ENCODE measurements around the gene SMARCD2. TPM values are rescaled to one million over a fixed set of nuclear protein-coding genes. Genes with fewer than 3 reads are reported as not detected.

SMARCD2 gene
- total and polyA plus RNA-seq, 2 of the 13 experiments (the other 11 are each of a cell fraction or from before 2014, with no cell fraction given), result 122 to 150 TPM

DNA sequence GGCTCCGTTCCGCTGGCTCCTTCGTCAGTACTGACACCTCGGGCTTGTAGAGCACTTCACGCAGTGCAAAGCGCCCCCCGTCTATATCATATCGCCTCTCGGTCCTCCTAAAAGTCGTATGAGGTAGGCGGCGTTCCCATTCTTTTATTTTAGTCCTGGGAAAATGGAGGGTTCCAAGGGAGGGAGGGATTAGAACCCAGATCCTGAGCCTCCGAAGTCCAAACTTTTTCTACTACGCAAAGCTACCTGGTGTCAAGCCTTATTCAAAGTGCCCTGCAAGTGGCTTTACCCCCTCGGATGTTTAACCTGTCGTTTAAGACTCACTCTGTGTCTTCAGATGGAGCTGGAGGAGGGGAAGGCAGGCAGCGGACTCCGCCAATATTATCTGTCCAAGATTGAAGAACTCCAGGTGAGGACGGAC is 14.7 kb downstream of the SMARCD2 start (continued):
- TF ChIP-seq, protein P1, sequence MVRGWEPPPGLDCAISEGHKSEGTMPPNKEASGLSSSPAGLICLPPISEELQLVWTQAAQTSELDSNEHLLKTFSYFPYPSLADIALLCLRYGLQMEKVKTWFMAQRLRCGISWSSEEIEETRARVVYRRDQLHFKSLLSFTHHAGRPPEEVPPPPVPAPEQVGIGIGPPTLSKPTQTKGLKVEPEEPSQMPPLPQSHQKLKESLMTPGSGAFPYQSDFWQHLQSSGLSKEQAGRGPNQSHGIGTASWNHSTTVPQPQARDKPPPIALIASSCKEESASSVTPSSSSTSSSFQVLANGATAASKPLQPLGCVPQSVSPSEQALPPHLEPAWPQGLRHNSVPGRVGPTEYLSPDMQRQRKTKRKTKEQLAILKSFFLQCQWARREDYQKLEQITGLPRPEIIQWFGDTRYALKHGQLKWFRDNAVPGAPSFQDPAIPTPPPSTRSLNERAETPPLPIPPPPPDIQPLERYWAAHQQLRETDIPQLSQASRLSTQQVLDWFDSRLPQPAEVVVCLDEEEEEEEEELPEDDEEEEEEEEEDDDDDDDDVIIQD (CRISPR knock-in tag; IDR thresholded peaks at IDR 0.05; ENCODE audit: low read depth), result no peak
- no peak for TF ChIP-seq ZNF644 (CRISPR knock-in tag; IDR thresholded peaks at IDR 0.05; ENCODE audit: low read depth)
- TF ChIP-seq, protein P2, sequence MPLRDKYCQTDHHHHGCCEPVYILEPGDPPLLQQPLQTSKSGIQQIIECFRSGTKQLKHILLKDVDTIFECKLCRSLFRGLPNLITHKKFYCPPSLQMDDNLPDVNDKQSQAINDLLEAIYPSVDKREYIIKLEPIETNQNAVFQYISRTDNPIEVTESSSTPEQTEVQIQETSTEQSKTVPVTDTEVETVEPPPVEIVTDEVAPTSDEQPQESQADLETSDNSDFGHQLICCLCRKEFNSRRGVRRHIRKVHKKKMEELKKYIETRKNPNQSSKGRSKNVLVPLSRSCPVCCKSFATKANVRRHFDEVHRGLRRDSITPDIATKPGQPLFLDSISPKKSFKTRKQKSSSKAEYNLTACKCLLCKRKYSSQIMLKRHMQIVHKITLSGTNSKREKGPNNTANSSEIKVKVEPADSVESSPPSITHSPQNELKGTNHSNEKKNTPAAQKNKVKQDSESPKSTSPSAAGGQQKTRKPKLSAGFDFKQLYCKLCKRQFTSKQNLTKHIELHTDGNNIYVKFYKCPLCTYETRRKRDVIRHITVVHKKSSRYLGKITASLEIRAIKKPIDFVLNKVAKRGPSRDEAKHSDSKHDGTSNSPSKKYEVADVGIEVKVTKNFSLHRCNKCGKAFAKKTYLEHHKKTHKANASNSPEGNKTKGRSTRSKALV (CRISPR knock-in tag; IDR thresholded peaks at IDR 0.05), result no peak; the same call in none of the 2 replicates
- TF ChIP-seq, protein P3, sequence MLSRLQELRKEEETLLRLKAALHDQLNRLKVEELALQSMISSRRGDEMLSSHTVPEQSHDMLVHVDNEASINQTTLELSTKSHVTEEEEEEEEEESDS (CRISPR knock-in tag; IDR thresholded peaks at IDR 0.05; ENCODE audit: borderline replicate concordance), result no peak
- no peak for TF ChIP-seq JUNB (CRISPR knock-in tag; IDR thresholded peaks at IDR 0.05; ENCODE audit: borderline replicate concordance)
- no peak for TF ChIP-seq RFXANK (CRISPR knock-in tag; IDR thresholded peaks at IDR 0.05)
- no peak for TF ChIP-seq ZNF75D (CRISPR knock-in tag; IDR thresholded peaks at IDR 0.05; ENCODE audit: borderline replicate concordance)
- TF ChIP-seq, protein P4, sequence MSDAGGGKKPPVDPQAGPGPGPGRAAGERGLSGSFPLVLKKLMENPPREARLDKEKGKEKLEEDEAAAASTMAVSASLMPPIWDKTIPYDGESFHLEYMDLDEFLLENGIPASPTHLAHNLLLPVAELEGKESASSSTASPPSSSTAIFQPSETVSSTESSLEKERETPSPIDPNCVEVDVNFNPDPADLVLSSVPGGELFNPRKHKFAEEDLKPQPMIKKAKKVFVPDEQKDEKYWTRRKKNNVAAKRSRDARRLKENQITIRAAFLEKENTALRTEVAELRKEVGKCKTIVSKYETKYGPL (CRISPR knock-in tag; IDR thresholded peaks at IDR 0.05), result no peak
- TF ChIP-seq, protein P5, sequence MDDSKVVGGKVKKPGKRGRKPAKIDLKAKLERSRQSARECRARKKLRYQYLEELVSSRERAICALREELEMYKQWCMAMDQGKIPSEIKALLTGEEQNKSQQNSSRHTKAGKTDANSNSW (CRISPR knock-in tag; IDR thresholded peaks at IDR 0.05; ENCODE audit: borderline replicate concordance), result 0 out of 2 replicates have a peak, but pooled peaks have one; percentile 12
- no peak for TF ChIP-seq GTF2F1 (IDR thresholded peaks at IDR 0.05; ENCODE audit: low read length)
- TF ChIP-seq, protein P6, sequence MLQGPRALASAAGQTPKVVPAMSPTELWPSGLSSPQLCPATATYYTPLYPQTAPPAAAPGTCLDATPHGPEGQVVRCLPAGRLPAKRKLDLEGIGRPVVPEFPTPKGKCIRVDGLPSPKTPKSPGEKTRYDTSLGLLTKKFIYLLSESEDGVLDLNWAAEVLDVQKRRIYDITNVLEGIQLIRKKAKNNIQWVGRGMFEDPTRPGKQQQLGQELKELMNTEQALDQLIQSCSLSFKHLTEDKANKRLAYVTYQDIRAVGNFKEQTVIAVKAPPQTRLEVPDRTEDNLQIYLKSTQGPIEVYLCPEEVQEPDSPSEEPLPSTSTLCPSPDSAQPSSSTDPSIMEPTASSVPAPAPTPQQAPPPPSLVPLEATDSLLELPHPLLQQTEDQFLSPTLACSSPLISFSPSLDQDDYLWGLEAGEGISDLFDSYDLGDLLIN (CRISPR knock-in tag; IDR thresholded peaks at IDR 0.05; ENCODE audit: borderline replicate concordance), result no peak; the same call in 1 of the 2 replicates
- peak; percentile 56 for TF ChIP-seq EED (CRISPR knock-in tag; IDR thresholded peaks at IDR 0.05)
- TF ChIP-seq, protein P7, sequence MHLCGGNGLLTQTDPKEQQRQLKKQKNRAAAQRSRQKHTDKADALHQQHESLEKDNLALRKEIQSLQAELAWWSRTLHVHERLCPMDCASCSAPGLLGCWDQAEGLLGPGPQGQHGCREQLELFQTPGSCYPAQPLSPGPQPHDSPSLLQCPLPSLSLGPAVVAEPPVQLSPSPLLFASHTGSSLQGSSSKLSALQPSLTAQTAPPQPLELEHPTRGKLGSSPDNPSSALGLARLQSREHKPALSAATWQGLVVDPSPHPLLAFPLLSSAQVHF (CRISPR knock-in tag; IDR thresholded peaks at IDR 0.05), result no peak
- no peak for TF ChIP-seq ZNF317 (CRISPR knock-in tag; IDR thresholded peaks at IDR 0.05)
- no peak for TF ChIP-seq ATF1 (CRISPR knock-in tag; IDR thresholded peaks at IDR 0.05)
- no peak for TF ChIP-seq FOXO1 (CRISPR knock-in tag; IDR thresholded peaks at IDR 0.05)
- TF ChIP-seq, protein P8, sequence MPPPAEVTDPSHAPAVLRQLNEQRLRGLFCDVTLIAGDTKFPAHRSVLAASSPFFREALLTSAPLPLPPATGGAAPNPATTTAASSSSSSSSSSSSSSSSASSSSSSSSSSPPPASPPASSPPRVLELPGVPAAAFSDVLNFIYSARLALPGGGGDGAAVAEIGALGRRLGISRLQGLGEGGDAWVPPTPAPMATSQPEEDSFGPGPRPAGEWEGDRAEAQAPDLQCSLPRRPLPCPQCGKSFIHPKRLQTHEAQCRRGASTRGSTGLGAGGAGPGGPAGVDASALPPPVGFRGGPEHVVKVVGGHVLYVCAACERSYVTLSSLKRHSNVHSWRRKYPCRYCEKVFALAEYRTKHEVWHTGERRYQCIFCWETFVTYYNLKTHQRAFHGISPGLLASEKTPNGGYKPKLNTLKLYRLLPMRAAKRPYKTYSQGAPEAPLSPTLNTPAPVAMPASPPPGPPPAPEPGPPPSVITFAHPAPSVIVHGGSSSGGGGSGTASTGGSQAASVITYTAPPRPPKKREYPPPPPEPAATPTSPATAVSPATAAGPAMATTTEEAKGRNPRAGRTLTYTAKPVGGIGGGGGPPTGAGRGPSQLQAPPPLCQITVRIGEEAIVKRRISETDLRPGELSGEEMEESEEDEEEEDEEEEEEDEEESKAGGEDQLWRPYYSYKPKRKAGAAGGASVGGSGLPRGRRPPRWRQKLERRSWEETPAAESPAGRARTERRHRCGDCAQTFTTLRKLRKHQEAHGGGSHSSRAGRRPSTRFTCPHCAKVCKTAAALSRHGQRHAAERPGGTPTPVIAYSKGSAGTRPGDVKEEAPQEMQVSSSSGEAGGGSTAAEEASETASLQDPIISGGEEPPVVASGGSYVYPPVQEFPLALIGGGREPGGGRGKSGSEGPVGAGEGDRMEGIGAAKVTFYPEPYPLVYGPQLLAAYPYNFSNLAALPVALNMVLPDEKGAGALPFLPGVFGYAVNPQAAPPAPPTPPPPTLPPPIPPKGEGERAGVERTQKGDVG (CRISPR knock-in tag; IDR thresholded peaks at IDR 0.05; ENCODE audit: borderline replicate concordance), result no peak
- TF ChIP-seq ZNF614 (CRISPR knock-in tag; IDR thresholded peaks at IDR 0.05; ENCODE audit: borderline replicate concordance), result no peak
- no peak for TF ChIP-seq SATB2 (CRISPR knock-in tag; IDR thresholded peaks at IDR 0.05)
- 0 out of 2 replicates have a peak, but pooled peaks have one; percentile 67 for TF ChIP-seq ZNF510 (CRISPR knock-in tag; IDR thresholded peaks at IDR 0.05; ENCODE audit: low read depth)
- TF ChIP-seq ZNF737 (CRISPR knock-in tag; IDR thresholded peaks at IDR 0.05; ENCODE audit: borderline replicate concordance), result 0 out of 2 replicates have a peak, but pooled peaks have one; percentile 76
